Activated naive CD8-positive, alpha-beta T cell treated with anti-CD3 and anti-CD28 coated beads, Interleukin-2, amount 10 ng/mL, durations not matched to agents 7 days and 5 days (primary cell): ENCODE data around the gene KIF13A. TPM values are rescaled to one million over a fixed set of nuclear protein-coding genes. Genes with fewer than 3 reads are reported as not detected.
"Not testable (repeated sequence)": the region's sequence is repeated elsewhere in the genome, so short reads cannot be mapped to it uniquely, and the experiment has no call there.

Experiments used
- ATAC-seq: fragments of 150-1000 bp; cut with Tn5 transposase; one replicate; pipeline ENCODE4 v1.10.0; 2021; ENCODE audit warnings: low read depth, moderate library complexity
- POLR2A ChIA-PET: fragments of 350-600 bp; sonication (Branson Sonifier 250); formaldehyde crosslinking; loops from one replicate; lab custom pipeline; 2021; ENCODE audit warnings: antibody characterized with exemption; lab: Charles Lee
- DNase-seq: peaks from one replicate; pipeline ENCODE4 v3.0.0; 2021
- H3K27ac Mint-ChIP-seq: one replicate; pipeline ENCODE4 v1.8.0; 2022; ENCODE audit warnings: mild to moderate bottlenecking, mixed read lengths
- H3K27me3 Mint-ChIP-seq: one replicate; pipeline ENCODE4 v1.8.0; 2022; ENCODE audit warnings: mild to moderate bottlenecking, moderate library complexity, mixed read lengths
- H3K36me3 Mint-ChIP-seq: one replicate; pipeline ENCODE4 v1.8.0; 2021; ENCODE audit warnings: mild to moderate bottlenecking, mixed read lengths
- H3K4me1 Mint-ChIP-seq: one replicate; pipeline ENCODE4 v1.8.0; 2021; ENCODE audit warnings: mixed read lengths
- H3K4me3 Mint-ChIP-seq: one replicate; pipeline ENCODE4 v1.8.0; 2022; ENCODE audit warnings: mild to moderate bottlenecking, moderate library complexity, mixed read lengths
- H3K9me3 Mint-ChIP-seq: one replicate; pipeline ENCODE4 v1.8.0; 2021; ENCODE audit warnings: mixed read lengths
- total RNA-seq, 2 experiments: library from RNA; stranded (reverse); gene quantifications; one replicate each; pipeline ENCODE4 v1.2.3, GENCODE V29; 2021

KIF13A gene
- total RNA-seq, 2 experiments from 2014 or later, result 0.30 to 0.54 TPM

DNA sequence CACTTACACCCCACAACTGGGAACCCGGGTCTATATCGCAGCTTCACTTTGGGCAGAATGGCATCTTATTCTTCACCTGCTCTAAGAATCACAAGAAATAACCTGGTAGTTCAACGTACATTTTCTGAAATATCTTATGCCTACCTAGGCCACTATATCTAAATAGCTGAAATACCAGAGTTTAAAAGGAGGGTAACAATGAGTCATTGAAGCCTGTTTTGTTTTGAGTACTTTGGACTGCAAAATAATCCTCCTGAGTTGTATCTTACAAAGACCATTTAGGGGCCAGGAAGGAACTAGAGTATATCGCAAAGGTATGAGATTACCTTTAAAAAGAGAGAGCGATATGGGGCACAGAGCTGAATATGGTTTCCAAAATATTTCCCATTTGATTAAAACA, 184.0 kb downstream of the KIF13A start:
- Mint-ChIP-seq H3K4me3 (no peak overlapping the region), H3K36me3 (no peaks in the 10 kb centered on the region), H3K4me1 (peaks cover 4% of the 10 kb centered on the region), H3K27ac (no peak overlapping the region), H3K9me3 (no peaks in the 10 kb centered on the region), H3K27me3 (peaks cover 17% of the 10 kb centered on the region)
- ATAC-seq (no peak), DNase-seq (no peak)
- POLR2A ChIA-PET, result no interaction called here

DNA sequence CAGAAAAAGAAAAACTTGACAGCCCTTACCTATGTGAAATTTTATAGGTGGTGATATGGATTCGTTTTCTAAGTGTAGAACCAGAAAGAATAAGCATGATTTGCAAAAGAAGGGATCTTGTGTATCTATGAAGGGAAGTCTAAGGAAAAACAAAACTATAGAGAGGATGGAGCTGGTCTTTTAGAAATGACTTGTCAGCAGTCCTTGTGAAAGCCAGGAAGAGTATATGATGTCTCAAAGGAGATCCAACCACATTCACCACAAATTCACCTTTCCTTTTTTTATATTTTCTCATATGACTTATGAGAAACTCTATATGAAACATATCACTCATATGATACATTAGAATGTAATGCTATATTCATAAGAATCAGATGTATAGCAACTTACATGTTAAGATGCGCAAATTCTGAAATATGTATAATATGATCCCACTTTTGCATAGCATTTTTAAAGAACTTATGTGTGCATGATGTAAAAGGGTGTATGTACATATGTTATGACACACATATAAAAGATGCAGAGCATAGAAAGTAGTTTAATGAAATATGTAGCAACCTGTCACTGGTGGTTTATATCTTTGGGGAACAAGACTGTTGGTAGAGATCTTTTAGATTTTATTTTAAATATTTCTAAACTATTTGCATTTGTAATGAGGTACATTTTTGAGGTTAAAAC, 188.8 kb downstream of the KIF13A start:
- Mint-ChIP-seq H3K4me3 (no peak overlapping the region), H3K4me1 (peaks cover 1% of the 10 kb centered on the region), H3K27ac (no peak overlapping the region), H3K9me3 (no peaks in the 10 kb centered on the region), H3K27me3 (peaks cover 21% of the 10 kb centered on the region), H3K36me3 (no peaks in the 10 kb centered on the region)
- no peak for DNase-seq
- POLR2A ChIA-PET, result interaction anchor here (0.5 kb wide), 1 partner anchor 97 kb away, joined by 5 read pairs; no protein-coding TSS in a partner anchor
- no peak for ATAC-seq

DNA sequence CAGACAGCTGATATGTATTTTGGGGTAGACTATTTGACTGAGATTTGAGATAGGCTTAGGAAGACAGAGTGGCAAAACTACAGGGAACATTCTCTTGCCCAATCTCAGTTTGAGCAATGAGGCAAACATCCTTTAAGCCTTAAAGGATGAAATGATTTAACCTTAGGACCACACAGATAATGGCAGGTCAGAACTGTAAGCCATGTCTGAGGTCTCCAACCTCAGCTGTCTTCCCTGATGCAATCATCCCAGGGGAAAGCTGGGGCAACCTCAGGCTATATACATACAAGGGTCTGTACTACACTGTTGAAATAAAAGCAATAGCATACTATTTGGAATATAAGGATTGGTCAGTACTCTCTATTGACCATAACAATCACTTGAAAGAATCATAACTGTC, 196.9 kb downstream of the KIF13A start:
- Mint-ChIP-seq H3K27ac (no peak overlapping the region), H3K4me3 (no peak overlapping the region), H3K9me3 (no peaks in the 10 kb centered on the region), H3K36me3 (no peaks in the 10 kb centered on the region), H3K4me1 (no peaks in the 10 kb centered on the region), H3K27me3 (peaks cover 31% of the 10 kb centered on the region)
- ATAC-seq (no peak), DNase-seq (no peak)
- POLR2A ChIA-PET, result no interaction called here

DNA sequence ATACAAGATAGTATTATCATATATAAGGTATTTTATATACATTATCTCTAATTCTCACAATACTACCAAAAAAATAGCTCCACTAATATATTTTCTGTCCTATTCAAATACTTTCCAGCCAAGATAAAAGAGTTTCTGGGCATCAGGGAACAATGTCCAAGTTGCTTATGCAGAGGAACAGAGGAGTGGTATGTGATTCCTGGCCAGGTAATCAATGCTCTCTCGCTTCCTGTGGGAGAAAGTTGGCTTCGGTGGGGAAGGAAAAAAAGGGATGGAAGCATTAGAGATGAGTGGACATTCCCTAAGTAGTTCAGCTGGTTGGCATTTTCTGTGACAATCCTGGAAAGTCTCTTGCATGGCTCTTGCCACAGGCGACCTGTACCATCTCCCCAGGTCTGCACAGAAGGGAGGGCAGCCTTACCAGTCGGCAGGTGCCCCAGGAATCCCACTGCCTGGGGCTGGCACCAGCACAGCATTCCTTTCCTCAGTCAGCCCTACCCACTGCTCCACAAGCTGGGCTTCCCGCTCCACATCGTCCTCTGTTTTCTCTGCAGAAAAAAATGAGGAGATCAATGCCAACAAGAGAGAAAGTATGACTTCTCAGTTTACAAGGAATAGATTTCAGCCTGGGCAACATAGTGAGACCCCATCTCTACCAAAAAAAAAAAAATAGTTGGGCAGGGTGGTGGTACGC, 202.2 kb downstream of the KIF13A start:
- ATAC-seq (no peak), DNase-seq (no peak)
- no peak overlapping the region for H3K4me3 Mint-ChIP-seq
- H3K4me1 Mint-ChIP-seq, result peaks cover 2% of the 10 kb centered on the region
- H3K9me3 Mint-ChIP-seq, result no peaks in the 10 kb centered on the region
- POLR2A ChIA-PET, result interaction anchor here (0.6 kb wide), 1 partner anchor 1379 kb away, joined by 4 read pairs; no protein-coding TSS in a partner anchor
- peaks cover 12% of the 10 kb centered on the region for H3K27me3 Mint-ChIP-seq
- no peak overlapping the region for H3K27ac Mint-ChIP-seq
- no peaks in the 10 kb centered on the region for H3K36me3 Mint-ChIP-seq

DNA sequence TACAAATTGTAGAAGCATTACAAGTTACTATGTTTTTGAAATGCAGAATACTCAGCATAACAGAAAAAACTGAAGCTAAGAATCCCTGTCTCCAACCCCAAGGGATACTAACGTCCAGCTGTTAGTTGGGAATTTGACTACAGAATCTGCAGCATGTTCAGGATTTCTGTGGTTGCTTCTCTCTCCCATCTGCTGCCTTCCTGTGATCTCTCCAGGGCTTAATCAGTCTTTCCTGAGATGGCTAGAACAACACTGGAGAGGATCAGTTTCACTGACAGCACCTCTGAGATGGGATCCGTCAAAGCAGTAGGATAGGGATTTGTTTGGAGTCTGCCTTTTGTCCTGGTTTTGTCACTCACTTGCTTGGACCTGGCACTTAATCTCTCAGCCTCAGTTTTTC, 207.4 kb downstream of the KIF13A start:
- H3K4me1 Mint-ChIP-seq, result peaks cover 2% of the 10 kb centered on the region
- no peak for ATAC-seq
- H3K36me3 Mint-ChIP-seq, result no peaks in the 10 kb centered on the region
- H3K4me3 Mint-ChIP-seq, result no peak overlapping the region
- no peaks in the 10 kb centered on the region for H3K9me3 Mint-ChIP-seq
- no peak for DNase-seq
- POLR2A ChIA-PET, result no interaction called here
- H3K27ac Mint-ChIP-seq, result no peak overlapping the region
- peaks cover 6% of the 10 kb centered on the region for H3K27me3 Mint-ChIP-seq

DNA sequence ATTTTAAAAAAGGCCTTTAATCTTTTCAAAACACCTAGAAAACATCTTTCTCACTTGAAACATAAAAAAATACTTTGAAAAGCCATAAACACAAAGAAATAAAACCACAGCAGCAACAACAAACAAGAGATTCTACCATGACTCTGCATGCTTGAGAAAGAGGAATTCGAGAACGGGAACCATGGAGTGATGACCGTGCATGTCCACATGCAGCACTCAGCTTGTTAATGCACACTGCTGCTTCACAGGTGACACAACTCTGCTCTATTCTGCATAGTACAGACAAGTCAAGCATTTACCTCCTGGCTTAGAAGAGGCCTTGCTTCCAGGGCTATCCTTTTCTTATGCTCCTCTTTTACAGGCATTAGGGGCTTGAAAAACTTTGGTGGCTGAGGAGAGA, 215.8 kb downstream of the KIF13A start:
- no peak overlapping the region for H3K27ac Mint-ChIP-seq
- POLR2A ChIA-PET, result no interaction called here

DNA sequence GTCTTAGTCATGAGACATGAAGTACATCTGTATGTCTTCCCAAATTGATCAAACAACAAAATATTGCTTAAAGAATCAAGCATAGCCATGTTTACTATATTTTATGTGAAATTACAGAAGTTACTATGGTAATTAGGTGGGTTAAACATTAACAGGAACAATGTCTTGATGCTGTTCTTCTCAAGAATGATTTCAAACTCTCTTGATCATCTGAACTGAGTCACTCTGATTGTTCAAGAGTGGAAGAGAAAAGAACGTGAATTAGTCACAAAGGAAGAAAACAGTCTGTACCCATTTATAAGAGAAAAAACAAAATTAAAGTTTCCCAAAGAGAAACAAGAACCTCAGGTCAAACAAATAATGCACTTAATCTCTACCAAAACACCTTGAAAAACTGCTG, 218.6 kb downstream of the KIF13A start:
- no peaks in the 10 kb centered on the region for H3K36me3 Mint-ChIP-seq
- DNase-seq, result no peak
- no peak overlapping the region for H3K4me3 Mint-ChIP-seq
- peaks cover 33% of the 10 kb centered on the region for H3K27me3 Mint-ChIP-seq
- H3K4me1 Mint-ChIP-seq, result no peaks in the 10 kb centered on the region
- H3K27ac Mint-ChIP-seq, result no peak overlapping the region
- no peaks in the 10 kb centered on the region for H3K9me3 Mint-ChIP-seq
- POLR2A ChIA-PET, result no interaction called here
- ATAC-seq, result no peak

More for the DNA sequence above, 215.8 kb downstream of the KIF13A start:
- no peaks in the 10 kb centered on the region for H3K9me3 Mint-ChIP-seq
- H3K27me3 Mint-ChIP-seq, result peaks cover 20% of the 10 kb centered on the region
- H3K4me1 Mint-ChIP-seq, result no peaks in the 10 kb centered on the region
- H3K36me3 Mint-ChIP-seq, result no peaks in the 10 kb centered on the region
- ATAC-seq, result no peak
- DNase-seq, result no peak
- H3K4me3 Mint-ChIP-seq, result no peak overlapping the region

DNA sequence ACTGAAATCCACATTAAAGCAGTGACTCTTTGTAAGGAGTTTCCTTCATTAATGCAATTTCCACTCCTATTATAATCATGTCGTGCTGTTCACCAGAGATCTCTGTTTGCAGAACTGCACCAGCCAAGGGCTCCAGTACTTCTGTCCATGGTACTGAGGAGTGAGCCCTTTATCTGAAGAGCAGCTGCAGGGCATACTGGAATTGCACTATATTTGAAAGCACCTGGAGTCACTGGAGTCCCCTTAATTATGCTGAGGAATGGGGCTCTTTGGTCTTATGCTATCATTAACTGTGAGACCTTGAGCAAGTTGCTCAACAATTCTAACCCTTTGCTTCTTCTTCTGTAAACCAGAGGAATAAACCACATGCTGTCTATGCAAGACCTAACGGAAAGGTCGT, 219.0 kb downstream of the KIF13A start:
- H3K27ac Mint-ChIP-seq, result no peak overlapping the region
- ATAC-seq, result no peak
- POLR2A ChIA-PET, result no interaction called here
- no peaks in the 10 kb centered on the region for H3K9me3 Mint-ChIP-seq
- no peaks in the 10 kb centered on the region for H3K4me1 Mint-ChIP-seq
- H3K27me3 Mint-ChIP-seq, result peaks cover 33% of the 10 kb centered on the region
- H3K36me3 Mint-ChIP-seq, result no peaks in the 10 kb centered on the region
- H3K4me3 Mint-ChIP-seq, result no peak overlapping the region
- no peak for DNase-seq

DNA sequence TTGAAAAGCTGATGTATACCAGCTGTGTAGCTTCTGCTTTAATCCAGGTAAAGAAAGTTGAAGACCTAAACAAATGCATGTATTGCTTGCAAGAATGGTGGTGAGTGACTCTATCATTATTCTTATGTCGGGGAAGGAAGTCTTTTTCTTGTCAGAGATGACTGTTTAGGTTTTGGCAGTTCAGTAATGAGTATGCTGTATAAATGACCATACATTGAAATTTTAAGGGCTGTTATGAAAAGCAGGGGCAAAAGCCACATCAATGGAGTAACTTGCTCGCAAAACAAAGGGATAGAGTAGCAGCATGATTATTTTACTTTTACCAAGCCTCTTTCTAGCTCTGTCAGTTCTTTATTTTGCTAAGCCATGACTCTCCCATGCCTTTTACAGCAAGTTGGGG, 224.8 kb downstream of the KIF13A start:
- H3K9me3 Mint-ChIP-seq, result no peaks in the 10 kb centered on the region
- ATAC-seq (no peak), DNase-seq (no peak)
- no peak overlapping the region for H3K4me3 Mint-ChIP-seq
- POLR2A ChIA-PET, result no interaction called here
- H3K27me3 Mint-ChIP-seq, result peaks cover 25% of the 10 kb centered on the region
- no peaks in the 10 kb centered on the region for H3K4me1 Mint-ChIP-seq
- no peak overlapping the region for H3K27ac Mint-ChIP-seq
- H3K36me3 Mint-ChIP-seq, result no peaks in the 10 kb centered on the region

DNA sequence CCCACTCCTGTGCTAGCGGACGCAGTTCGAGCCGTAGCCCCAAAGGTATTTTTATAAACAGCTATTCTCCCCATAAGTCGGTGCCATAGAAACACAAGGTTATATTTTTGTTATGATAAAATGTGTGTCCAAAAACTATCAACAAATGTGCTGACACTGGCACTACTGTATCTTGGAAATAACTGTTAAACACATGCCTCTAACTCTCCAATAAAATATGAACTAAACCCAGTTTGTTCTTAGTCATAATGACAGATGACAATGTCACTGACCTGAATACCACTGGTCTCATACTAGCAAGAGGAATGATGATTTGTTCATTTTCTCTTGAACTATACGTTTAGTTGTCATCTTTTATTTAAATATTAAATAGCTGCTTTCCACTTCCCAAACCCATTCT, 229.3 kb downstream of the KIF13A start:
- peaks cover 17% of the 10 kb centered on the region for H3K27me3 Mint-ChIP-seq

DNA sequence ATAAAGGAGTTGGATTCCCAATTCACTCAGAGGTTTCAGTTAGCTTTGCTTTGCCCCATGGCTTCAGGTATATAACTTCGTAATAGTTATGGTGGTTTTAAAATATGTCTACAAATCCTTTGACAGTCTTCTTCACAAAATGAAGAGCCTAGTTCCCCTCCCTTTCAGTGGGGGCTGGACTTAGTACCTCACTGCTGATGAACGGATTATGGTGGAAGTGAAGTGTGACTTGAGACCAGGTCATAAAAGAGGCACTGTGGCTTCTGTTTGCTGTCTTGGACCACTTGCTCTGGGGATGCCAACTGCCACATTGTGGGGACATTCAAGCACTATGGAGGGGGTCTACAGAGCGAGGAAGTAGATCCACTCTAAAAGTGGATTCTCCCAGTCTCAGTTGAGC, 233.2 kb downstream of the KIF13A start:
- Mint-ChIP-seq H3K4me3 (no peak overlapping the region), H3K4me1 (no peaks in the 10 kb centered on the region), H3K27ac (no peak overlapping the region), H3K36me3 (no peaks in the 10 kb centered on the region), H3K9me3 (no peaks in the 10 kb centered on the region), H3K27me3 (peaks cover 9% of the 10 kb centered on the region)
- POLR2A ChIA-PET, result no interaction called here
- ATAC-seq (no peak), DNase-seq (no peak)

More for the DNA sequence above, 229.3 kb downstream of the KIF13A start:
- Mint-ChIP-seq H3K4me1 (no peaks in the 10 kb centered on the region), H3K4me3 (no peak overlapping the region), H3K9me3 (no peaks in the 10 kb centered on the region), H3K36me3 (no peaks in the 10 kb centered on the region), H3K27ac (no peak overlapping the region)
- DNase-seq, result no peak
- no peak for ATAC-seq
- POLR2A ChIA-PET, result no interaction called here

DNA sequence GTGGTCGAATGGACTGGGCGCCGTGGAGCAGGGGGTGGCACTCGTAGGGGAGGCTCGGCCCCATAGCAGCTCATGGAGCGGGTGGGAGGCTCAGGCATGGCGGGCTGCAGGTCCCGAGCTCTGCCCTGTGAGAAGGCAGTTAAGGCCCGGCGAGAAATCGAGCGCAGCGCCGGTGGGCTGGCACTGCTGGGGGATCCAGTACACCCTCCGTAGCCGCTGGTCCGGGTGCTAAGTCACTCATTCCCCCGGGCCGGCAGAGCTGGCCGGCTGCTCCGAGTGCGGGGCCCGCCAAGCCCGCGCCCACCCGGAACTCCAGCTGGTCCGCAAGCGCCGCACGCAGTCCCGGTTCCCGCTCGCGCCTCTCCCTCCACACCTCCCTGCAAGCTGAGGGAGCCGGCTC, 242.1 kb downstream of the KIF13A start:
- not testable (repeated sequence) for H3K27ac Mint-ChIP-seq, H3K4me3 Mint-ChIP-seq, H3K36me3 Mint-ChIP-seq

DNA sequence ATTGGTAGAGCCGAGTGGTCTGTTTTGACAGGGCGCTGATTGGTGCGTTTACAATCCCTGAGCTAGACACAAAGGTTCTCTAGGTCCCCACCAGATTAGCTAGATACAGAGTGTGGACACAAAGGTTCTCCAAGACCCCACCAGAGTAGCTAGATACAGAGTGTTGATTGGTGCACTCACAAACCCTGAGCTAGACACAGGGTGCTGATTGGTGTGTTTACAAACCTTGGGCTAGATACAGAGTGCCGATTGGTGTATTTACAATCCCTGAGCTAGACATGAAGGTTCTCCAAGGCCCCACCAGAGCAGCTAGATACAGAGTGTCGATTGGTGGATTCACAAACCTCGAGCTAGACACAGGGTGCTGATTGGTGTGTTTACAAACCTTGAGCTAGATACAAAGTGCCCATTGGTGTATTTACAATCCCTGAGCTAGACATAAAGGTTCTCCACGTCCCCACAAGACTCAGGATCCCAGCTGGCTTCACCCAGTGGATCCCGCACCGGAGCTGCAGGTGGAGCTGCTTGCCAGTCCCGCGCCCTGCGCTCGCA, 242.6 kb downstream of the KIF13A start:
- H3K27me3 Mint-ChIP-seq, POLR2A ChIA-PET, H3K4me3 Mint-ChIP-seq, H3K4me1 Mint-ChIP-seq, H3K27ac Mint-ChIP-seq, H3K36me3 Mint-ChIP-seq, DNase-seq, ATAC-seq, H3K9me3 Mint-ChIP-seq: not testable (repeated sequence)

More for the DNA sequence above, 242.1 kb downstream of the KIF13A start:
- ATAC-seq, H3K4me1 Mint-ChIP-seq, POLR2A ChIA-PET, H3K27me3 Mint-ChIP-seq, DNase-seq, H3K9me3 Mint-ChIP-seq: not testable (repeated sequence)
